ENCODE results near the gene MAP3K14.

Gene MAP3K14

DNA sequence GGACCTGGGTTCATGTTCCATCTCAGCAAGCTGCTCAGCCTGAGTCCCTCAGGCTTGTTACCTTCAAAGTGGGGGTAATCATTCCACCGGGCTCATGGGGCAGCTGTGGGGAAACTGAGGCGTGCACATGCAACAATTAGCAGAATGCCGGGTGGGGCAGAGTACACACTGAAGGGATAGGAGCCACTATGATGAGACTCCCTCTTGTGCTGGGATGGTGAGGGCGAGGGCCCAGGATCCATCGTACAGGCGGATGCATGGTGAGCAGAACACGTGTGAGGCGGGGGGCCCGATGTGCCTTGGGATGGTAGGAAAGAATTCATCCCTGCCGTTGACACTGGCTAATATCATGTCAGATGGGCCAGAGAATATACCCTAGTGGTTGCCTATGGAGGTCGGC is 25.5 kb upstream of the MAP3K14 start:
- Histone ChIP-seq H3K36me3 (ENCODE audit: insufficient read depth, low read length) (no peaks in the 10 kb centered on the region), H3K27ac (no peak overlapping the region), H3K9me3 (ENCODE audit: low read depth, low read length) (no peaks in the 10 kb centered on the region), H3K9ac (ENCODE audit: insufficient read length) (no peak overlapping the region), H3K4me3 (peak overlapping the region; percentile 37; the same call in 1 of the 2 replicates)
- TF ChIP-seq EZH2 (IDR thresholded peaks at IDR 0.05) = no peak
- no peak for TF ChIP-seq POLR2AphosphoS5 (IDR thresholded peaks at IDR 0.05; ENCODE audit: borderline replicate concordance, low read depth, low read length)
- no peak for TF ChIP-seq FOXP2 (optimal IDR thresholded peaks at IDR 0.05; ENCODE audit: control extremely low read depth, extremely low read length, insufficient read depth)
- no peak for DNase-seq (ENCODE audit: low read depth, low spot score)

DNA sequence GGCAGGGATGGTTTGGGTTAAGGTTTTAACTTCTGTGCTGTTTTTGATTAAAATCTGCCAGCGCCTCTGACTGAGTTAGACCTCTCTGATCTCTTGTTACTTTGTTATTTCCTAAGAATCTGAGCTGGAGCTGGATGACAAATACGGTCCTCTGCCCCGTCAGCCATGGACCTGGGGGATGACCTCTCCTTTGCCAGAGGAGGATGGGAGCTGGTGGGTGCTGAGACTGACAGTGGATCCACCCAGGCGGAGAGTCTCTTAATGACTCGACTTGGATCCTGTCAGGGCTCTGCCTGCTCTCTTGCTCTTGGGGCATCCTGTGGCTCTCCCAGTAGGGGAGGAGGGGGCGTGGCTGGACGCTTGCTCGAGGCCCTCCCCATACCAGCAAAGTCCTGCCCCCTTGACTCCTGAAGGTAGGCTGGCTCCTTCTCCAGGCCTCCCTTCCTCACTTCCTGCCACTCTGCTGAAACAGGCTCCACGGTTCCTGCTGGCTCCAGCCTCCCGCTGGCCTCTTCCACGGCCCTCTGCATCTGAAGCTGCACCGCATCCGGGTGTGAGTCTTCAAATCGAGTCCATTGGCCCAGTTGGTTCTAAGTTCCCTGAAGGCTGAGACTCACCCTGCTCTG is 24.8 kb upstream of the MAP3K14 start:
- Histone ChIP-seq H3K9ac (ENCODE audit: insufficient read length) (no peak overlapping the region), H3K27ac (no peak overlapping the region), H3K4me3 (peak overlapping the region; percentile 37; the same call in 1 of the 2 replicates), H3K9me3 (ENCODE audit: low read depth, low read length) (no peaks in the 10 kb centered on the region), H3K36me3 (ENCODE audit: insufficient read depth, low read length) (no peaks in the 10 kb centered on the region)
- no peak for DNase-seq (ENCODE audit: low read depth, low spot score)
- TF ChIP-seq EZH2 (IDR thresholded peaks at IDR 0.05) (no peak), POLR2AphosphoS5 (IDR thresholded peaks at IDR 0.05; ENCODE audit: borderline replicate concordance, low read depth, low read length) (no peak), FOXP2 (optimal IDR thresholded peaks at IDR 0.05; ENCODE audit: control extremely low read depth, extremely low read length, insufficient read depth) (no peak)

DNA sequence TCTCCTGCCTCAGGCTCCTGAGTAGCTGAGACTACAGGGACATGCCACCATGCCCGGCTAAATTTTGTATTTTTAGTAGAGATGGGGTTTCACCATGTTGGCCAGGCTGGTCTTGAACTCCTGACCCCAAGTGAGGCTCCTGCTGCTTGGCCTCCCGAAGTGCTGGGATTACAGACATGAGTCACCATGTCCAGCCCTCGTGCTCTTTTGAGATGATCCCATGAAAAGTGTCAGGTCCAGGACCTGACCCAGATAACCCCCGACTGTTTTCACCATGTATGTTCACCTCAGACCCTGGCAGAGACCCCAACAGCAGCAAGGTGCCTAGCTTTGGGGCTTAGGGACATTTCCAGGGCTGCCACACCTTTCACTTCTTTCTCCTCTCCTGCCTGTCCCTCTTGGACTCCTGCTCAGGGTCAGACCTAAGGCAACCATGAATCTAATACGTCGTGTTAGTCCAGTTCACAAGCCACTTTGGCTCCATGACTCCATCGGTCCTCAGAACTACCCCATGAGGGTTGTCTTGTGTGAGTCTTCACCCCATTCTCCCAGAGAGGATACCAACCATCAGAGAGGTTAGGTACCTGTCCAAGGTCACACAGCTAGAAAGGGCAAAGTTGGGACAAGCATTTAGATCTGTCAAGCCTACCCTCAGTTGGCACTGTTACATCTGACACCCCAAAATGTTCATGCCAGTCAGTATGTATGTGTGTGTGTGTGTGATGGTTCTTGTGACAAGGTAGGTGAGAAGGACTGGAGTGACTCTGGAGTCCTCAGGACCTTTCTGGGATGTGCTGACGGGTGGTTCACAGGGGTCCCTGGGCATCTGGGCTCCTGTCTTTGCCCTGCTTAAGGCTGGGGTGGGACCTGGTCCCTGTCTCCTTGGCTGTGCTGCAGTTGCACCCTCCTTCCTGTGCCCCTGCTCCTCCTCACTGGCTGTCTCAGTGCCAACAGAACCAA is 23.1 kb upstream of the MAP3K14 start:
- DNase-seq (ENCODE audit: low read depth, low spot score) = no peak
- no peaks in the 10 kb centered on the region for H3K36me3 ChIP-seq (ENCODE audit: insufficient read depth, low read length)
- TF ChIP-seq POLR2AphosphoS5 (IDR thresholded peaks at IDR 0.05; ENCODE audit: borderline replicate concordance, low read depth, low read length) (no peak), FOXP2 (optimal IDR thresholded peaks at IDR 0.05; ENCODE audit: control extremely low read depth, extremely low read length, insufficient read depth) (no peak), EZH2 (IDR thresholded peaks at IDR 0.05) (no peak)
- no peak overlapping the region for H3K27ac ChIP-seq
- no peaks in the 10 kb centered on the region for H3K9me3 ChIP-seq (ENCODE audit: low read depth, low read length)
- no peak overlapping the region for H3K9ac ChIP-seq (ENCODE audit: insufficient read length)
- H3K4me3 ChIP-seq = no peak overlapping the region

DNA sequence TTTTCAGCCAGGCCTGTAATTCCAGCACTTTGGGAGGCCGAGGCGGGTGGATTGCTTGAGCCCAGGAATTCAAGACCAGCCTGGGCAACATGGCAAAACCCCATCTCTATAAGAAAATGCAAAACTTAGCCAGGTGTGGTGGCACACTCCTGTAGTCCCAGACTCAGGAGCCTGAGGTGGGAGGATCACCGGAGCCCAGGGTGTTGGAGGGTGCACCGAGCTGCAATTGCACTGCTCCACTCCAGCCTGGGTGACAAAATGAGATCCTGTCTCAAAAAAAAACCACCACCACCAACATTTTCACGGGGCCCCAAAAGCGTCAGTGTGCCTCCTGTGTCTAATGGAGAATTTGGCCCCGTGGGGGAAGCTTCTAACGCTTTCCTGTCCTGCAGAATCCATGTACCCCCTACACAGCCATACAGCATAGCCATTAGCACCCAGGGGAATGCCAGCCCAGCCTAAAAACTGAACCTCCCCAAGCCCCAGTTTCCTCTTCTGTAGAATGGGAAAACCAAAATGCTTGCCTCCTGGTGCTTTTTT is 22.2 kb upstream of the MAP3K14 start:
- H3K9ac ChIP-seq (ENCODE audit: insufficient read length) = no peak overlapping the region
- no peak for DNase-seq (ENCODE audit: low read depth, low spot score)
- TF ChIP-seq EZH2 (IDR thresholded peaks at IDR 0.05) = no peak
- no peak for TF ChIP-seq POLR2AphosphoS5 (IDR thresholded peaks at IDR 0.05; ENCODE audit: borderline replicate concordance, low read depth, low read length)
- TF ChIP-seq FOXP2 (optimal IDR thresholded peaks at IDR 0.05; ENCODE audit: control extremely low read depth, extremely low read length, insufficient read depth) = no peak
- no peaks in the 10 kb centered on the region for H3K9me3 ChIP-seq (ENCODE audit: low read depth, low read length)
- no peak overlapping the region for H3K27ac ChIP-seq
- no peaks in the 10 kb centered on the region for H3K36me3 ChIP-seq (ENCODE audit: insufficient read depth, low read length)
- no peak overlapping the region for H3K4me3 ChIP-seq

DNA sequence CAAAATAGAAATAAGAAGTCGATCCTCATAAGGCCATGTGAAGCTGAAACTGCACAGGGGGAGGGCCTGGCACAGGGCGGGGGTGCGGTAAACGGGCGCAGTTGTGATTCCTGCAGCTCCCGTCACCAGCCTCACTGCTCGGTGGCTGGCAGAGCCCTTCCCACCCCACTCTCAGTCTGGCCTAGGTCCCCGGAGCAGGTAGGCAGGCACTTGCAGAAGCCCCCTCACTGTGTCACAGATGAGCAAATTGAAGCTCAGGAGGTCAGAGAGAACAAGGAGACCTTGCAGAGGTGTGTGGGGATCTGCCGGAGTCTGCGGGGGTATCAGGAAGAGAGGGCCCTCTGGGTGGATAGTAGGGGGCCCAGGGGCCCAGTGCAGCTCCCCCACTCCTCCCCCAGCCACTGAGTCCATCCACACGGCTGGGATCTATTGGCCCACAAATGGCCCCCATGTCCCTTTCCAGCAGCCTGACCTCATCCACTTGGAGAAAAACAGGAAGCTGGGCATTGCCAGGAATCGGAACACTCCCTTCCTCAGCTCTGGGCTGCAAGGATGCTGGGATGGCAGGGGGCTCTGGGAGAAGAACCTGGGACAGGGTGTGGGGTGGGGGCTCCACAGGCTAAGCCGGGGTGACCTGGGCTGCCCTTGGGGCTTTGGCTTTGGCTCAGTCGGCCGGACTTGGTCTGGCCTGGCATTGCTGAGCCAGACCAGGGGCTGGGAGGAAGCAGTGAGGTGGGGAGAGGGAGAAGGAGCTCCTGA is 21.4 kb upstream of the MAP3K14 start:
- no peaks in the 10 kb centered on the region for H3K9me3 ChIP-seq (ENCODE audit: low read depth, low read length)
- H3K9ac ChIP-seq (ENCODE audit: insufficient read length) = no peak overlapping the region
- no peak overlapping the region for H3K4me3 ChIP-seq
- DNase-seq (ENCODE audit: low read depth, low spot score) = no peak
- no peak overlapping the region for H3K27ac ChIP-seq
- TF ChIP-seq FOXP2 (optimal IDR thresholded peaks at IDR 0.05; ENCODE audit: control extremely low read depth, extremely low read length, insufficient read depth) (no peak), EZH2 (IDR thresholded peaks at IDR 0.05) (no peak), POLR2AphosphoS5 (IDR thresholded peaks at IDR 0.05; ENCODE audit: borderline replicate concordance, low read depth, low read length) (no peak)
- no peaks in the 10 kb centered on the region for H3K36me3 ChIP-seq (ENCODE audit: insufficient read depth, low read length)

DNA sequence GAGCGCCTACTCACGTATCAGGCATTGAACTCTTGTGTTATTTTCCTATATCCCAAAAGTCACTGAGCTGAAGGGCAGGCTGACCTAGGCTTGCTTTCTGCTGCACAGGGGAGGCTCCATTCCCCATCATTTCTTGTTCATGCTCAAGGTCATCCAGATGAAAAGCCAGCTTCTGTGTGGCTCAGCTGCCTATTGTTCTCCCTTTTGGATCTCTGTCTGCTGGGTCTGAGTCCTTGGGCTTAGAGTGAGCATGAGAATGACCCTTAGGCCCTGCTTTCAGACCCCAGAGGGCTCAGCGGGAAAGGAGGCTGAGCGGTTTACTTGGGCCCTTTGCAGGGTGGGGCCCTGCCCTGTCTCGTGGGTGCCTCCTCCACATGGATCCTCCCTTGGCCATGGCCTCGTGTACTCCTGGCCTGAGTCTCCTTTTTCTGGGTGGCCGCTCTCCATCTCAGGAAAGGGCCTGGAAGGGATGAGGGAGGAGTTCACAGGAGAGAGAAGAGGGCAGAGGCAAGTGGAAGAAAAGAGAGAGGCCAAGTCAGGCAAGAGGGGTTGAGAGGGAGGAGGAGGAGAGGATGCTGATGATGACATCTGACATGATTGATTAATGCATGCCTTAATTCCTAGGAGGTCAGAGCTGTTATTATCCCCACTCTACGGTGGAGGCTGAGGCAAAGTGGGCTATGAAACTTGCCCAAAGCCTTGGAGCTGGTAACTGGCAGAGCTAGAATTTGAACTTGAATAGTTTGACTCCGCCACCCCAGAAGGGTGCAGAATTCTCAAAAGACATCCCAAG is 19.8 kb upstream of the MAP3K14 start:
- no peak overlapping the region for H3K27ac ChIP-seq
- no peak overlapping the region for H3K9ac ChIP-seq (ENCODE audit: insufficient read length)
- H3K4me3 ChIP-seq = no peak overlapping the region
- TF ChIP-seq POLR2AphosphoS5 (IDR thresholded peaks at IDR 0.05; ENCODE audit: borderline replicate concordance, low read depth, low read length) (no peak), EZH2 (IDR thresholded peaks at IDR 0.05) (no peak), FOXP2 (optimal IDR thresholded peaks at IDR 0.05; ENCODE audit: control extremely low read depth, extremely low read length, insufficient read depth) (no peak)
- no peak for DNase-seq (ENCODE audit: low read depth, low spot score)
- no peaks in the 10 kb centered on the region for H3K36me3 ChIP-seq (ENCODE audit: insufficient read depth, low read length)
- no peaks in the 10 kb centered on the region for H3K9me3 ChIP-seq (ENCODE audit: low read depth, low read length)

DNA sequence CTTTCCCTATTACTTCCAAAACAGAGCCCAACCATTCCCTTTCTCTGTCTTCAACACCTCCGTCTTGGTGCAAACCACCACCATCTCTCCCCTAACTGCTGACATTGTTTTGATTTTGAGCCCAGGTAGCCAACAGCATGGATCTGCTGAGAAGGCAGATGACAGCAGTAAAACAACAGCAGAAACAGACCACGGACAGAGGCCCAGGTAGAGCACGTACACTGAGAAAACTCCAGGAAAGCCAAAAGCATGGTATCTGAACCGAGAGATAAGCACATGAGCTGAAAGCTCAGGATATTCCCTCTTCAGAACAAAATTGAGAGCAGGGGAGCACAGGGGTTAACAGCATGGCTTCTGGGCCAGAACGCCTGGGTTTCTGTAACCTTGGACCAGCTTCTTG is 18.9 kb upstream of the MAP3K14 start:
- Histone ChIP-seq H3K27ac (no peak overlapping the region), H3K9me3 (ENCODE audit: low read depth, low read length) (no peaks in the 10 kb centered on the region), H3K4me3 (no peak overlapping the region), H3K9ac (ENCODE audit: insufficient read length) (no peak overlapping the region), H3K36me3 (ENCODE audit: insufficient read depth, low read length) (no peaks in the 10 kb centered on the region)
- no peak for DNase-seq (ENCODE audit: low read depth, low spot score)
- no peak for TF ChIP-seq FOXP2 (optimal IDR thresholded peaks at IDR 0.05; ENCODE audit: control extremely low read depth, extremely low read length, insufficient read depth)
- no peak for TF ChIP-seq EZH2 (IDR thresholded peaks at IDR 0.05)
- TF ChIP-seq POLR2AphosphoS5 (IDR thresholded peaks at IDR 0.05; ENCODE audit: borderline replicate concordance, low read depth, low read length) = no peak

All from SK-N-MC (cell line).